ENCODE measurements around the gene GALNT17.

The GALNT17 gene

DNA sequence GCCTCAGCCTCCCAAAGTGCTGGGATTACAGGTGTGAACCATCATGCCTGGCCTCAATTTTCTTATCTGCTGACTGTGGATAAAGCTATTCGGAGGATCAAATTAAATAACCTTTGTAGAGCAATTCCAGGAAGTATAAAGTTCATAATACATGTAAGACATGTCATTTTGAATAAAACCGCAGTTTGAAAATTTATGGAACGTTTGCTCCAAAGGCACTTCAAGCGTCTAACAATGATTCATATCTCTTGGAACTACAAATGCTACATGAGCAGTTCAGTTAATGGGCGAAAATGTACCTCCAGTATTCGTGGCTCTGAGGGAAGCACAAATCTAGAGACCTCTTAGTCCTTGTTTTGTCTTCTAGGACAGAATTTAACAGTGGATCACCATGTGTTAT is 190.3 kb downstream of the GALNT17 start:
- TF ChIP-seq CTCF (conservative IDR thresholded peaks at IDR 0.05) = no peak
- no peak overlapping the region for H3K27ac ChIP-seq

GRCh38 chr7:71323726-71324125 is 191.8 kb downstream of the GALNT17 start:
- no peak overlapping the region for H3K27ac ChIP-seq
- TF ChIP-seq CTCF (conservative IDR thresholded peaks at IDR 0.05) = no peak

DNA sequence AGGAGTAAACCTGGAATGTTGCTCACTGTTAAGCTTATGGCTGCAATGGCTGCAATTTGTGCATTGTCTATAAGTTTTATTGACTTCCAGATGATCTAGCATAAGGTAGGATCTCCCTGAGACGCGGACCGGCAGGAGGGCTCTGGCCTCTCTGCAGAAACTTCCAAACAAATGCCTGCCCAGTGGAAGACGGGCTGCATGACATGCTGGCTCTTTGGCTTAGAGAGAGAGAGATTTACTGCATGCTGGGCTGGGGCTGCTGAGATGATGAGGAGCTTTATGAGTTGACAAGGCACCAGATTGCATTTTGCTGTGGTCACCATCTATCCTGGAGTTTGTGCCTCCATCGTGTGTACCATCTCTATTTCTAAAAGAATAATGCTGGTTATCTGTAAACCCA is 193.2 kb downstream of the GALNT17 start:
- no peak overlapping the region for H3K27ac ChIP-seq
- TF ChIP-seq CTCF (conservative IDR thresholded peaks at IDR 0.05) = no peak

GRCh38 chr7:71326595-71326994 is 194.7 kb downstream of the GALNT17 start:
- no peak overlapping the region for H3K27ac ChIP-seq
- no peak for TF ChIP-seq CTCF (conservative IDR thresholded peaks at IDR 0.05)

DNA sequence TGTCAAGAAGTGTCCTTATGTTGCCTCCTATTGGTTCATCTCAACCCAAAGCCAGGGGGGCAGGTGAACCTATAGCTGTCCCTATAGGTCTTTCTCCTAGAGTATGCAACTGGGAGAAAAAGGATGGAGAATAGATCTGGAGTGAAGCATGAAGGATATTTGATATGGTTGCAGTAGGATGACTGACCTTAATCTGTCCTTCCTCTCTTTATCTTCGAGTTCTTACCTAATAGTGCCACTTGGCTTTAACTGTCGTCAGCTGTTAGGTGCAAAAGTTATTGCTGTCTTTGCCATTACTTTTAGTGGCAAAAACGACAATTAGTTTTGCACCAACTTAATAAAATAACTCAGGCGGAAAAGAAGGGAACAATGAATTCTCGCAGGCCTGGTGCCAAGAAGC is 196.0 kb downstream of the GALNT17 start:
- TF ChIP-seq CTCF (conservative IDR thresholded peaks at IDR 0.05) = no peak
- no peak overlapping the region for H3K27ac ChIP-seq

- no peak overlapping the region for H3K27ac ChIP-seq
- TF ChIP-seq CTCF (conservative IDR thresholded peaks at IDR 0.05) = no peak
These were observed 197.2 kb downstream of the GALNT17 start for GRCh38 chr7:71329030-71329660.

DNA sequence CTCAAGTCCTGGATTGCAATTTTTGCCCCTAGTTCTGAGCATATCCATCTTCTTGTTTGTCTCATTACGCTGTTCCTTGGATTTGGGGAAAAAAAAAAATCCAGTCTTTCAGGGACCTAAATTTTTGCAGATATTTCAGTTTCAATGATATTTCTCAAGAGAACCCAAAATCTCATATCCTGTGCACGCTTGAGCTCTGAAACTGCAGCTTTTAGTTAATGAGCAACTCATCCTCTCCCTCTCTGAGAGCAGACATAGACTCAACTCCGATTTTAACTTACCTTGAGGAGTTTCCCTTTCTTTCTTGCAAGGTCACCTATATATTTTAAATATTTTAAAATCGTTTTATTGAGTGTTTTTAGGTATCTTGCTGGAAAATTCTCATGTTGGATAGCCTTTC is 200.3 kb downstream of the GALNT17 start:
- no peak for TF ChIP-seq CTCF (conservative IDR thresholded peaks at IDR 0.05)
- no peak overlapping the region for H3K27ac ChIP-seq
